Pancreas (tissue), 10 donors: Measurements from ENCODE around the gene ATXN1. TPM values are rescaled to one million over a fixed set of nuclear protein-coding genes. Genes with fewer than 3 reads are reported as not detected.

Experiments
- ATAC-seq, 4 donors: fragments of 200-7000 bp; cut with Tn5 transposase; one replicate each; pipeline versions ENCODE4 v1.8.0 to v1.9.1; 2020; ENCODE audit warnings: mild to moderate bottlenecking in 4 of 4, moderate library complexity in 4 of 4
- DNase-seq, 6 donors: peaks; one replicate each; pipeline ENCODE4 v3.0.0-alpha.2; 2020
- FAIRE-seq: peaks from 2 replicates; lab custom pipeline; 2012; peaks lifted over from hg19 to GRCh38; lab: Jason Lieb, UNC
- H3K27ac ChIP-seq, 4 donors: fragments of 200-600 bp; sonication (generic); 1 replicate in 3 of 4; 2 replicates in 1 of 4; pipeline versions ENCODE4 v1.5.0 to v1.8.0; 2020
- H3K27me3 ChIP-seq, 4 donors: fragments of 200-600 bp; one replicate each; pipeline ENCODE4 v1.8.0; 2021
- H3K36me3 ChIP-seq, 3 donors: fragments of 200-600 bp; sonication (generic) in 1 of 3; one replicate each; pipeline versions ENCODE4 v1.5.0 to v1.8.0; 2020 to 2021
- H3K4me1 ChIP-seq, 3 donors: fragments of 200-600 bp; one replicate each; pipeline ENCODE4 v1.8.0; 2021
- H3K4me3 ChIP-seq, 4 donors: fragments of 200-600 bp; sonication (generic) in 2 of 4; one replicate each; pipeline versions ENCODE4 v1.5.0 to v1.8.0; 2020 to 2021
- H3K9me3 ChIP-seq, 4 donors: fragments of 200-600 bp; one replicate each; pipeline ENCODE4 v1.8.0; 2021
- CTCF ChIP-seq, 4 donors: fragments of 200-600 bp; sonication (generic) in 3 of 4; IDR thresholded peaks; one replicate each; pipeline versions ENCODE4 v1.5.0 to v1.8.0; 2021; ENCODE audit warnings: antibody characterized with exemption in 4 of 4
- WGBS, 2 donors: extraction: QIAGEN DNeasy Blood & Tissue Kit; methylation state at CpG; one replicate each; pipeline ENCODE4 v1.1.7; 2013; 5-methylcytosine and 5-hydroxymethylcytosine counted together
- intact Hi-C, 3 donors: fragments of 100-400 bp; cut with DNase I; formaldehyde crosslinking; loops; one replicate each; pipeline versions ENCODE4 v1.11.1 to v1.14.2; 2022
- polyA plus RNA-seq, 2 donors: library from polyadenylated mRNA; stranded (reverse); fragments of 200-250 nt; gene quantifications; one replicate each; pipeline ENCODE4 v1.2.3, GENCODE V29; 2013
- total RNA-seq, 6 donors: library from RNA; stranded (reverse); fragmentation: NEBNext Ultra II Directional in 4 of 6; extraction: Animal tissue kit (Norgen Biotek cat#: 25700) in 4 of 6; gene quantifications; one replicate each; pipeline versions ENCODE4 v1.2.1 to v1.2.4, GENCODE V29; 2021 to 2023
- donor health status: healthy with polysubstance abuse.
- donor health status: DM: no; HTN: no; CAD: no; lungs with moderate emphysema.
- donor health status: DM: no; HTN: no; CAD: no.
- donor health status: control.
- donor health status: control.
- donor health status: Bipolar disorder and iron deficiency.
- donor health status: DM: yes; HTN: yes; CAD: no.
- donor health status: DM: no; HTN: no; CAD: no.
- donor health status: DM: no; HTN: no; CAD: no.
- donor health status: DM: yes; HTN: yes; CAD: no.

Gene ATXN1
- total and polyA plus RNA-seq, 8 donors: 4.9 to 38.6 (median 20.5) TPM

DNA sequence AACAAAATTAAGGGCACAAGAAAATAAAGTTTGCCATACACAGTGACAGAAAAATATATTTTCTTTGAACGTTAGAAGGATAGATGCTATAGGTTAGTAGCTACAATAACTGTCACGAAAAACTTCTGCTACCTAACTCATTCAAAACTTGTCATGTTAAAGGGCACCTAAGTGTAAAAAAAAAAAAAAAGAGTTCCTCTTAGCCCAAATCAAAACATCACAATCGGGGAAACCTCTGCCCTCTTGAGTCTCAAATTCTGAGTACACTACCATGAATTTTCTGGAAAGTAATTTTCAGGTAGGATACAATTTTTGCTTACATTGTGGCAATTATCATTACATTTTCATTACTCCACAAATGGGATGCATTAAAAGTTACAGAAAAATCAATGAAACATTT is 5.7 kb downstream of the ATXN1 start:
- H3K27me3 ChIP-seq: no peaks in the 10 kb centered on the region
- H3K4me1 ChIP-seq: peaks cover 0 to 49% (median 12%) of the 10 kb centered on the region in 3 donors
- H3K9me3 ChIP-seq: no peaks in the 10 kb centered on the region
- 86 to 91% methylated on average over 3 of the region's 3 CpGs for WGBS, 2 donors
- no peak for DNase-seq
- ATAC-seq: no peak
- H3K27ac ChIP-seq: no peak overlapping the region
- no peak for TF ChIP-seq CTCF (IDR thresholded peaks at IDR 0.05)
- H3K36me3 ChIP-seq: no peaks in the 10 kb centered on the region
- no peak for FAIRE-seq
- intact Hi-C loops: no loop called here
- no peak overlapping the region for H3K4me3 ChIP-seq

- FAIRE-seq (peak; percentile 71), DNase-seq (no peak), ATAC-seq (no peak)
- no peaks in the 10 kb centered on the region for H3K36me3 ChIP-seq
- H3K27me3 ChIP-seq: no peaks in the 10 kb centered on the region
- no peak for TF ChIP-seq CTCF (IDR thresholded peaks at IDR 0.05)
- intact Hi-C loops: no loop called here
- H3K4me1 ChIP-seq: peaks cover 0 to 49% (median 12%) of the 10 kb centered on the region in 3 donors
- H3K9me3 ChIP-seq: no peaks in the 10 kb centered on the region
- H3K4me3 ChIP-seq: no peak overlapping the region
- no peak overlapping the region for H3K27ac ChIP-seq
Measured at GRCh38 chr6:16754876-16755275, 6.4 kb downstream of the ATXN1 start.

GRCh38 chr6:16754274-16754673 is 7.0 kb downstream of the ATXN1 start:
- Histone ChIP-seq H3K27me3 (no peaks in the 10 kb centered on the region), H3K4me3 (no peak overlapping the region), H3K9me3 (no peaks in the 10 kb centered on the region), H3K36me3 (no peaks in the 10 kb centered on the region), H3K4me1 (peaks cover 0 to 49% (median 12%) of the 10 kb centered on the region in 3 donors), H3K27ac (no peak overlapping the region)
- no peak for TF ChIP-seq CTCF (IDR thresholded peaks at IDR 0.05)
- FAIRE-seq (no peak), ATAC-seq (no peak), DNase-seq (no peak)
- 58 to 72% methylated on average over 3 of the region's 3 CpGs for WGBS, 2 donors
- intact Hi-C loops: no loop called here

- no peak for DNase-seq
- no peak for TF ChIP-seq CTCF (IDR thresholded peaks at IDR 0.05)
- Histone ChIP-seq H3K27me3 (no peaks in the 10 kb centered on the region), H3K36me3 (no peaks in the 10 kb centered on the region), H3K27ac (no peak overlapping the region), H3K9me3 (no peaks in the 10 kb centered on the region), H3K4me1 (peaks cover under 1 to 43% (median 12%) of the 10 kb centered on the region in 3 donors), H3K4me3 (no peak overlapping the region)
- 93 to 97% methylated on average over 4 of the region's 4 CpGs for WGBS, 2 donors
- FAIRE-seq: no peak
- ATAC-seq: no peak
- intact Hi-C loops: no loop called here
Measured at GRCh38 chr6:16753341-16753740, 7.9 kb downstream of the ATXN1 start.

DNA sequence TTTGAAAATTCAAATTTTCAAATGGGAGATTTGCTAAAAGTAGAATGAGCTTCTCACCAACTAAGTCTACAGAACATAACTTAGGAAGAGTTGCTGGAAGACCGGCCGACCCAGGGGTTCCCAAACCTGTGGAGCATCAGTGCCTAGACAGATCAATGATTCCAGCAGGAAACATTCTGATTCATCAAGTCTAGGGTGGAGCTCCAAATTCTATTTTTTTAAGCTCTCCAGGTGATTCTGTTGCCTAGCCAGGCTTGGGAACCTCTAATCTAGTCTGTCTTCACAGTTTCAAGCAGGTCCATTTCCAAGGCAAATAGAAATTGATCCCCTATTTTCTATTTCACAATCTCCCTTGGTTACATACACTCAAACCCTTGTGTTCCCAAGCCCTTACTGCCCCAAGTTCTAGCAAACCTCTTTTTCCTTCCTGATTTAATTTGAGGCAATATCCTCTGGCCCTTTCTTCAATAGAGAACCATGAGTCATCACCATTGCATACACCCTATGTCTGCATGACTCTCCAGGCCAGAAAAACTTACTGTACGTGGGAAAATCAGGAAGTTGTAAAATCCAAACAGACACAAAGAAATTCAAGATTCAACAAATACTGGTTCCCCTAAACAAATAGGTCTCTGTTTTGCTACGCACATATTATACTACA is 8.9 kb downstream of the ATXN1 start:
- intact Hi-C loops: no loop called here
- FAIRE-seq (peak; percentile 20), ATAC-seq (peak in 3 of 4 donors; percentile 63 to 84 (median 83)), DNase-seq (no peak)
- Histone ChIP-seq H3K36me3 (no peaks in the 10 kb centered on the region), H3K27ac (peak overlapping the region in 2 of 4 donors; percentile 34 to 60), H3K9me3 (no peaks in the 10 kb centered on the region), H3K4me3 (no peak overlapping the region), H3K4me1 (peaks cover 10 to 50% (median 16%) of the 10 kb centered on the region in 3 donors), H3K27me3 (no peaks in the 10 kb centered on the region)
- no peak for TF ChIP-seq CTCF (IDR thresholded peaks at IDR 0.05)
- 81% methylated on average over 4 of the region's 4 CpGs for WGBS, 2 donors
